Activated T-helper 1 cell treated with anti-CD3 and anti-CD28 coated beads, Interleukin-12 subunit alpha, Interleukin-12 subunit beta, Interleukin-2, Interleukin-4 antibody, amounts not matched to agents 30 ng/mL and 10 ng/mL and 1 ng/mL, durations not matched to agents 14 hours and 24 hours and 36 hours (primary cell): ENCODE data around the gene MRM3. TPM values are rescaled to one million over a fixed set of nuclear protein-coding genes. Genes with fewer than 3 reads are reported as not detected.
"Not testable (repeated sequence)": the region's sequence is repeated elsewhere in the genome, so short reads cannot be mapped to it uniquely, and the experiment has no call there.

Experiments
- DNase-seq: peaks from one replicate; pipeline ENCODE4 v3.0.0; 2021; ENCODE audit warnings: low spot score
- H3K27ac Mint-ChIP-seq: one replicate; pipeline ENCODE4 v1.8.0; 2021; ENCODE audit warnings: mild to moderate bottlenecking, mixed read lengths
- H3K27me3 Mint-ChIP-seq: one replicate; pipeline ENCODE4 v1.8.0; 2022; ENCODE audit warnings: mild to moderate bottlenecking, moderate library complexity, mixed read lengths; ENCODE audit not compliant: insufficient read depth
- H3K36me3 Mint-ChIP-seq: one replicate; pipeline ENCODE4 v1.8.0; 2021; ENCODE audit warnings: low read depth, mixed read lengths
- H3K4me1 Mint-ChIP-seq: one replicate; pipeline ENCODE4 v1.8.0; 2021; ENCODE audit warnings: low read depth, mixed read lengths
- H3K4me3 Mint-ChIP-seq: one replicate; pipeline ENCODE4 v1.8.0; 2021; ENCODE audit warnings: mild to moderate bottlenecking, moderate library complexity, mixed read lengths
- H3K9me3 Mint-ChIP-seq: one replicate; pipeline ENCODE4 v1.8.0; 2021; ENCODE audit warnings: mixed read lengths
- intact Hi-C: fragments of 100-400 bp; cut with micrococcal nuclease; formaldehyde crosslinking; loops from one replicate; pipeline ENCODE4 v1.15.1; 2024
- total RNA-seq: library from RNA; stranded (reverse); gene quantifications from 2 replicates; pipeline ENCODE4 v1.2.3, GENCODE V29; 2022

The MRM3 gene
- total RNA-seq, 1 donor from 2014 or later, result 32.0 TPM

GRCh38 chr17:824378-824777 lies 42.2 kb downstream of the MRM3 start:
- Mint-ChIP-seq H3K4me1 (no peaks in the 10 kb centered on the region), H3K36me3 (no peaks in the 10 kb centered on the region), H3K27me3 (no peaks in the 10 kb centered on the region), H3K27ac (no peak overlapping the region), H3K9me3 (no peaks in the 10 kb centered on the region), H3K4me3 (no peak overlapping the region)
- DNase-seq, result no peak
- intact Hi-C loops, result no loop called here

- intact Hi-C loops, result no loop called here
- Mint-ChIP-seq H3K9me3 (no peaks in the 10 kb centered on the region), H3K4me1 (no peaks in the 10 kb centered on the region), H3K36me3 (no peaks in the 10 kb centered on the region), H3K4me3 (no peak overlapping the region), H3K27me3 (no peaks in the 10 kb centered on the region), H3K27ac (no peak overlapping the region)
- DNase-seq, result no peak
These were observed 43.1 kb downstream of the MRM3 start for GRCh38 chr17:825216-825615.

DNA sequence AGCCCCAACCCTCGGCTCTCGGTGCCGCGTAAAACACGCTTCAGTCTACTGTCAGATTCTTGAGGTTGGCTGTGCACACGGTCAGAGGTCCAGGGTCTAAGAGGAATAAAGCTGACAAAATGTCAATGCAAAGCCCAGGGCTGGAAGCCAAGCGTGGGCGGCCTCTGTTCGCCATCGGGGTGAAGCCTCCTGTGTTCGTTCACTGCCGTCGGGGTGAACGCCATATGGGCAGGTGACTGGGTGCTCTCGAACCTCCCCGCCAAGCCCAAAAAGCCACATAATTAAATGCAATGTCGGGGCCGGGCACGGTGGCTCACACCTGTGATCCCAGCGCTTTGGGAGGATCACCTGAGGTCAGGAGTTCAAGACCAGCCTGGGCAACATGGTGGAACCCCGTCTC lies 44.6 kb downstream of the MRM3 start:
- DNase-seq, result no peak
- Mint-ChIP-seq H3K4me1 (no peaks in the 10 kb centered on the region), H3K36me3 (no peaks in the 10 kb centered on the region), H3K27me3 (no peaks in the 10 kb centered on the region), H3K9me3 (no peaks in the 10 kb centered on the region), H3K27ac (no peak overlapping the region), H3K4me3 (no peak overlapping the region)
- intact Hi-C loops, result no loop called here

- H3K27ac Mint-ChIP-seq, result no peak overlapping the region
- no peaks in the 10 kb centered on the region for H3K27me3 Mint-ChIP-seq
- H3K36me3 Mint-ChIP-seq, result no peaks in the 10 kb centered on the region
- H3K4me1 Mint-ChIP-seq, result no peaks in the 10 kb centered on the region
- no peak overlapping the region for H3K4me3 Mint-ChIP-seq
- no peaks in the 10 kb centered on the region for H3K9me3 Mint-ChIP-seq
- DNase-seq, result no peak
- intact Hi-C loops, result no loop called here
These were observed 46.6 kb downstream of the MRM3 start for GRCh38 chr17:828761-829160.

GRCh38 chr17:829614-830013 lies 47.5 kb downstream of the MRM3 start:
- intact Hi-C loops, DNase-seq, H3K9me3 Mint-ChIP-seq, H3K27me3 Mint-ChIP-seq, H3K27ac Mint-ChIP-seq, H3K4me1 Mint-ChIP-seq, H3K36me3 Mint-ChIP-seq, H3K4me3 Mint-ChIP-seq: not testable (repeated sequence)

GRCh38 chr17:830381-830780 lies 48.2 kb downstream of the MRM3 start:
- intact Hi-C loops, result no loop called here

DNA sequence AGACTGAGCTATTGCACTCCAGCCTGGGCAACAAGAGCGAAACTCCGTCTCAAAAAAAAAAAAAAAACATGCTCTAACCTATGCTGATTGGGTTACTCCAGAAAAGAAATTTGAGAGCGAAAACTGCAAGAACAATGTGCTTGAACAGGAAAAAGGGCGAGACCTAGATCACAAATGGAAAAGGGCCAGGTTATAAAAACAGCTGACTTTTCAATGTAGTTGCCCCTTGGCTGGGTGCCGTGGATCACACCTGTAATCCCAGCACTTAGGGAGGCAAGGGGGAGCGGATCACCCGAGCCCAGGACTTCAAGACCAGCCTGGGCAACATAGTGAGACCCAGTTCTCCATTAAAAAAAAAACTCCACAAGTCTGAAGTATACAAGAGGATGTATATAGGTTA lies 48.8 kb downstream of the MRM3 start:
- Mint-ChIP-seq H3K4me1 (no peaks in the 10 kb centered on the region), H3K27ac (no peak overlapping the region), H3K36me3 (no peaks in the 10 kb centered on the region), H3K9me3 (no peaks in the 10 kb centered on the region), H3K4me3 (no peak overlapping the region), H3K27me3 (no peaks in the 10 kb centered on the region)
- no peak for DNase-seq
- intact Hi-C loops, result no loop called here

More at GRCh38 chr17:830381-830780, 48.2 kb downstream of the MRM3 start:
- DNase-seq, result no peak
- H3K4me1 Mint-ChIP-seq, result no peaks in the 10 kb centered on the region
- no peaks in the 10 kb centered on the region for H3K9me3 Mint-ChIP-seq
- H3K4me3 Mint-ChIP-seq, result no peak overlapping the region
- H3K36me3 Mint-ChIP-seq, result no peaks in the 10 kb centered on the region
- no peaks in the 10 kb centered on the region for H3K27me3 Mint-ChIP-seq
- H3K27ac Mint-ChIP-seq, result no peak overlapping the region

- H3K9me3 Mint-ChIP-seq, result no peaks in the 10 kb centered on the region
- DNase-seq, result no peak
- H3K4me3 Mint-ChIP-seq, result no peak overlapping the region
- intact Hi-C loops, result no loop called here
- no peaks in the 10 kb centered on the region for H3K27me3 Mint-ChIP-seq
- no peaks in the 10 kb centered on the region for H3K4me1 Mint-ChIP-seq
- H3K27ac Mint-ChIP-seq, result no peak overlapping the region
- no peaks in the 10 kb centered on the region for H3K36me3 Mint-ChIP-seq
These were observed 52.0 kb downstream of the MRM3 start for GRCh38 chr17:834136-834535.

- Mint-ChIP-seq H3K4me1 (no peaks in the 10 kb centered on the region), H3K9me3 (no peaks in the 10 kb centered on the region)
- intact Hi-C loops, result no loop called here
These were observed 53.1 kb downstream of the MRM3 start for GRCh38 chr17:835263-835662.

GRCh38 chr17:835721-836120 lies 53.6 kb downstream of the MRM3 start:
- H3K4me3 Mint-ChIP-seq, H3K27me3 Mint-ChIP-seq, DNase-seq, H3K27ac Mint-ChIP-seq, H3K4me1 Mint-ChIP-seq, H3K9me3 Mint-ChIP-seq, intact Hi-C loops, H3K36me3 Mint-ChIP-seq: not testable (repeated sequence)

More at GRCh38 chr17:835263-835662, 53.1 kb downstream of the MRM3 start:
- H3K4me3 Mint-ChIP-seq, result no peak overlapping the region
- no peak for DNase-seq
- H3K27me3 Mint-ChIP-seq, result no peaks in the 10 kb centered on the region
- H3K27ac Mint-ChIP-seq, result no peak overlapping the region
- no peaks in the 10 kb centered on the region for H3K36me3 Mint-ChIP-seq

DNA sequence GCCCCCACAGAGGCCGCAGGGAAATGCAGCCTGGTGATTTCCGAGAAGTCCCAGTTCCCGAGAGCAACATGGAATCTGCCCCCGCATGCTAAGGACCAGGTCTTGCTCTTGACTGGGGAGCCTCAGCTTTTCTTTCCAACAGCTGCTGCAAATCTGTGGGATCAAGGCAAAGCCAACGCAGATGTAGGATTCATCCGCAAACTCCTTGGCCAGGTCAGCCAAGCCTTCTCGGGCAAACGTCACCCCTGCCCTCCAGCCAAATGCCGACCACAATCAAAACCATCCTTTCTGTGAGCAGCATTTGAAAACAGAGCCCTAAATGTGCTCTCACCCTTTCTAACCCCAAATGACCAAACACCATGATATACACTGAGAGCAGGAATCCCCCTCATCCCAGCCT lies 54.0 kb downstream of the MRM3 start:
- Mint-ChIP-seq H3K27me3 (no peaks in the 10 kb centered on the region), H3K4me3 (no peak overlapping the region), H3K9me3 (no peaks in the 10 kb centered on the region), H3K27ac (no peak overlapping the region), H3K4me1 (no peaks in the 10 kb centered on the region), H3K36me3 (no peaks in the 10 kb centered on the region)
- intact Hi-C loops, result no loop called here
- no peak for DNase-seq

- Mint-ChIP-seq H3K27ac (no peak overlapping the region), H3K27me3 (no peaks in the 10 kb centered on the region), H3K36me3 (no peaks in the 10 kb centered on the region), H3K4me1 (no peaks in the 10 kb centered on the region), H3K9me3 (no peaks in the 10 kb centered on the region), H3K4me3 (no peak overlapping the region)
- intact Hi-C loops, result no loop called here
- DNase-seq, result no peak
These were observed 56.3 kb downstream of the MRM3 start for GRCh38 chr17:838486-838885.

- peaks cover 5% of the 10 kb centered on the region for H3K27me3 Mint-ChIP-seq
- no peak overlapping the region for H3K27ac Mint-ChIP-seq
- H3K4me3 Mint-ChIP-seq, result no peak overlapping the region
- no peaks in the 10 kb centered on the region for H3K9me3 Mint-ChIP-seq
- no peaks in the 10 kb centered on the region for H3K4me1 Mint-ChIP-seq
- H3K36me3 Mint-ChIP-seq, result no peaks in the 10 kb centered on the region
- no peak for DNase-seq
- intact Hi-C loops, result no loop called here
These were observed 59.2 kb downstream of the MRM3 start for GRCh38 chr17:841313-841712.
